Liver (tissue), 3 donors: ENCODE results near the gene EIF2AK3.

Experiments used
- GABPA ChIP-seq, 2 donors: IDR thresholded peaks in 1 of 2; conservative IDR thresholded peaks in 1 of 2; 2 replicates each; pipeline ENCODE4 v1.6.1; 2016; ENCODE audit warnings: antibody characterized with exemption in 2 of 2, mild to moderate bottlenecking in 1 of 2, moderate library complexity in 1 of 2
- REST ChIP-seq: IDR thresholded peaks from 2 replicates; pipeline ENCODE4 v1.6.1; 2016; ENCODE audit warnings: antibody characterized with exemption, mild to moderate bottlenecking
- TF ChIP-seq, protein P1 (sequence below): fragments of 150-350 bp; IDR thresholded peaks from 2 replicates; pipeline ENCODE4 v1.5.1; 2017; ENCODE audit warnings: improper control_type of control experiment, low read depth, low read length; ENCODE audit not compliant: missing input control
- donor health status: healthy.
- donor health status: healthy.

GRCh38 chr2:88575051-88575450, 52.2 kb downstream of the EIF2AK3 start:
- TF ChIP-seq, protein P1, sequence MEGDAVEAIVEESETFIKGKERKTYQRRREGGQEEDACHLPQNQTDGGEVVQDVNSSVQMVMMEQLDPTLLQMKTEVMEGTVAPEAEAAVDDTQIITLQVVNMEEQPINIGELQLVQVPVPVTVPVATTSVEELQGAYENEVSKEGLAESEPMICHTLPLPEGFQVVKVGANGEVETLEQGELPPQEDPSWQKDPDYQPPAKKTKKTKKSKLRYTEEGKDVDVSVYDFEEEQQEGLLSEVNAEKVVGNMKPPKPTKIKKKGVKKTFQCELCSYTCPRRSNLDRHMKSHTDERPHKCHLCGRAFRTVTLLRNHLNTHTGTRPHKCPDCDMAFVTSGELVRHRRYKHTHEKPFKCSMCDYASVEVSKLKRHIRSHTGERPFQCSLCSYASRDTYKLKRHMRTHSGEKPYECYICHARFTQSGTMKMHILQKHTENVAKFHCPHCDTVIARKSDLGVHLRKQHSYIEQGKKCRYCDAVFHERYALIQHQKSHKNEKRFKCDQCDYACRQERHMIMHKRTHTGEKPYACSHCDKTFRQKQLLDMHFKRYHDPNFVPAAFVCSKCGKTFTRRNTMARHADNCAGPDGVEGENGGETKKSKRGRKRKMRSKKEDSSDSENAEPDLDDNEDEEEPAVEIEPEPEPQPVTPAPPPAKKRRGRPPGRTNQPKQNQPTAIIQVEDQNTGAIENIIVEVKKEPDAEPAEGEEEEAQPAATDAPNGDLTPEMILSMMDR, result no peak
- TF ChIP-seq GABPA (IDR thresholded peaks at IDR 0.05 in 1 of 2, conservative IDR thresholded peaks at IDR 0.05 in 1 of 2), result no peak
- no peak for TF ChIP-seq REST
